ENCODE data around the gene DMD.

DMD gene

GRCh38 chrX:31523884-31524536, 1687.3 kb downstream of the DMD start:
- TF ChIP-seq, protein P1, sequence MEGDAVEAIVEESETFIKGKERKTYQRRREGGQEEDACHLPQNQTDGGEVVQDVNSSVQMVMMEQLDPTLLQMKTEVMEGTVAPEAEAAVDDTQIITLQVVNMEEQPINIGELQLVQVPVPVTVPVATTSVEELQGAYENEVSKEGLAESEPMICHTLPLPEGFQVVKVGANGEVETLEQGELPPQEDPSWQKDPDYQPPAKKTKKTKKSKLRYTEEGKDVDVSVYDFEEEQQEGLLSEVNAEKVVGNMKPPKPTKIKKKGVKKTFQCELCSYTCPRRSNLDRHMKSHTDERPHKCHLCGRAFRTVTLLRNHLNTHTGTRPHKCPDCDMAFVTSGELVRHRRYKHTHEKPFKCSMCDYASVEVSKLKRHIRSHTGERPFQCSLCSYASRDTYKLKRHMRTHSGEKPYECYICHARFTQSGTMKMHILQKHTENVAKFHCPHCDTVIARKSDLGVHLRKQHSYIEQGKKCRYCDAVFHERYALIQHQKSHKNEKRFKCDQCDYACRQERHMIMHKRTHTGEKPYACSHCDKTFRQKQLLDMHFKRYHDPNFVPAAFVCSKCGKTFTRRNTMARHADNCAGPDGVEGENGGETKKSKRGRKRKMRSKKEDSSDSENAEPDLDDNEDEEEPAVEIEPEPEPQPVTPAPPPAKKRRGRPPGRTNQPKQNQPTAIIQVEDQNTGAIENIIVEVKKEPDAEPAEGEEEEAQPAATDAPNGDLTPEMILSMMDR (IDR thresholded peaks at IDR 0.05; ENCODE audit: control insufficient read depth, insufficient read depth, low read depth, low read length, missing control alignments) = no peak
- DNase-seq (ENCODE audit: low read depth) = no peak
- H3K4me3 ChIP-seq (ENCODE audit: control insufficient read depth, low read depth, low read length) = no peak overlapping the region

DNA sequence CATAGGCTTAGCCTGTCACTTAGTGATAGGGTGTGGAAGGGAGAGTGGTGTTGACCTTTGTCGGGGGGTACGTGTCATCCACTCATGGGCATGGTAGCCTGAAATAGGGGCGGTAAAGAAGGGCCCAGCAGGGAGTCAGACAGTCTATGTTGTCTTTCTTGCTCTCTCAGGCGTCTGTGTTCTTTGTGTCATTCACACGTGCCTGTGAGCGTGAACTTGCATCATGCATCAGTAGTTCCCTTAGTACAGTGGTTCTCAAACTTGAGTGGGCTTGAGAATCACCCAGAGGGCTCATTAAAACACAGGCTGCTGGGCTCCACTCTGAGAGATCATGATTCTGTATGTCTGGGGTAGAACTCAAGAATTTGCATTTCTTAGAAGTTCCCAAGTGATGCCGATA, 1688.6 kb downstream of the DMD start:
- TF ChIP-seq, protein P1 (IDR thresholded peaks at IDR 0.05; ENCODE audit: control insufficient read depth, insufficient read depth, low read depth, low read length, missing control alignments) = no peak
- H3K4me3 ChIP-seq (ENCODE audit: control insufficient read depth, low read depth, low read length) = no peak overlapping the region
- no peak for DNase-seq (ENCODE audit: low read depth)

- DNase-seq (ENCODE audit: low read depth) = no peak
- TF ChIP-seq, protein P1 (IDR thresholded peaks at IDR 0.05; ENCODE audit: control insufficient read depth, insufficient read depth, low read depth, low read length, missing control alignments) = no peak
- H3K4me3 ChIP-seq (ENCODE audit: control insufficient read depth, low read depth, low read length) = no peak overlapping the region
Observed at GRCh38 chrX:31521941-31522340, 1689.4 kb downstream of the DMD start.

DNA sequence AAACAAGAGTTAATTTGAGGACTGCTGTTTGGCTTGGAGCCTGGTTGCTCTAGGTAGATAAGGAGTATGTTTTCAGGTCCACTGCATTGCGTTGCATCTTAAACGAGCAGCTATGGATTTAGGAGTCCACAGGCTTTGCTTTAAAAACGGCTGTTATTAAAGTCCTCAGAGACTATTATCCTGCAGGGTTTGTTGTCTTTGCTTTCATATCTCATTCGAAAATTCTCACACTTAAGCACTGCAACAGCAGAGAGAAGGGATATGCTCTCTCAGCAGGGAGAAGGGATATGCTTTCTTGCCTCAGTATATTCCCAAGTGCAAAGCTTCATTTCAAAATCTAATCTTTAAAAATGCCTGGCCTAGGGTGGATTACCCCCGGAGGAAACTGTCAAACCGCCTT, 1694.8 kb downstream of the DMD start:
- H3K4me3 ChIP-seq (ENCODE audit: control insufficient read depth, low read depth, low read length) = no peak overlapping the region
- TF ChIP-seq, protein P1 (IDR thresholded peaks at IDR 0.05; ENCODE audit: control insufficient read depth, insufficient read depth, low read depth, low read length, missing control alignments) = no peak
- DNase-seq (ENCODE audit: low read depth) = no peak

- TF ChIP-seq, protein P1 (IDR thresholded peaks at IDR 0.05; ENCODE audit: control insufficient read depth, insufficient read depth, low read depth, low read length, missing control alignments) = no peak
- no peak overlapping the region for H3K4me3 ChIP-seq (ENCODE audit: control insufficient read depth, low read depth, low read length)
- DNase-seq (ENCODE audit: low read depth) = no peak
Observed at GRCh38 chrX:31508338-31508737, 1703.0 kb downstream of the DMD start.

GRCh38 chrX:31506928-31507327, 1704.4 kb downstream of the DMD start:
- no peak for DNase-seq (ENCODE audit: low read depth)
- no peak overlapping the region for H3K4me3 ChIP-seq (ENCODE audit: control insufficient read depth, low read depth, low read length)
- TF ChIP-seq, protein P1 (IDR thresholded peaks at IDR 0.05; ENCODE audit: control insufficient read depth, insufficient read depth, low read depth, low read length, missing control alignments) = no peak
